ENCODE measurements around the gene MSANTD4.
"Not testable (repeated sequence)": the region's sequence is repeated elsewhere in the genome, so short reads cannot be mapped to it uniquely, and the experiment has no call there.

MSANTD4 gene

DNA sequence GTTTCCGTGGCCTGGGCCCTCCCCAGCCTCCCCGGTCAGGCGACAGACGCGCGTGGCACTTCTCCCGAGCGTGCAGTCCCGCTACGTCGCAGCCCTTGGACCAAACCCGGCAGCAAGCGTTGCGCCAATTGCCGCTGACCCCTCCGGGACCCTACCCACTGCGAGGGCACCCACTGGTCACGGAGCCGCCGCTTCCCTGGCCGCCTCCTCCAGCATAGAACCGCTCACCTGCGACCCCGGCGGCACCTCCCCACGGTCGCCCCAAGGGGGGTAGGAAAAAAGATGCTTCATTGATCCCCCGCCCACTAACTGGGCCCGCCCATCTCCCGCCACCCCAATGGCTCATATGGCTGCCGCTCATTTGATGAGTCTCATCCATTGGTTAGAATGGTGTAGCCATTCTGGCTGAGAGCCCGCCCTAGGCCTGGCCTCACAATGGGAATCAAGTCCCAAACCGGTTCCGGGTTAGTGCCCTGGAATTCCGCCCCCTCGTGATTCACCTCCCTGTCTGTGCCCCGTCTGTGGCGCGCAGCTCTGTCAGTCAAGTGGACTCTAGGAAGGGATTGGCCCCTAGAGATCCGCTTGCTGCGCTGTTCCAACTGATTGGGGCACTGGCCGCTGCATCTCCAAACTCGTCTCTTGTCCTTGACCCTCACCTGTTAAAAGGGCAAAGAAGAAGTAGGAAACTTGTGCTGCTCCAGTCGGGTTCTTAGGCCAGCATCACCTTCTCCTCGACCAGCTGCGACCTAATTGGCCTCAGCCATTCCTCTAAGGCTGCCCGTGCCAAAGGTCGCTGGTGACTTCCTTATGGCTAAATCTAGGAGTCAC is at the start of gene MSANTD4:
TSS of gene MSANTD4 (minus strand) at position 274 of the 828 bp plus-strand sequence. CDS start 11,323 bp downstream, outside the sequence.
- peak; percentile 88 for DNase-seq

DNA sequence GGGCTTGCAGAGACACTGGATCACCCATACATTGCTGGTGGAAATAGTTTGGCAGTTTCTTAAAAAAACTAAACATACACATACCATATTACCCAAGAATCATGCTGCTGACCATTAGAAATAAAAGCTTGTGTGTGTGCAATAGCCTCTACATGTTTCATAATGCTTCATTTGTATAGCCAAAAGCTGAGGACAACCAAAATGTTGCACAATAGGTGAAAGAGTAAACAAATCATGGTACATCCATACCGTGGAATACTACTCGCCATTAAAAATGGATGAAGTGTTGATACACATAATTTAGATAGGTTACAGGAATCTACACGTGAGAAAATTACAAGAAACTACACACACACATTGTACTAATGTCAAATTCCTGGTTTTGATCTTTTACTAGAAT is 48.6 kb upstream of the MSANTD4 start:
- no peak for DNase-seq

DNA sequence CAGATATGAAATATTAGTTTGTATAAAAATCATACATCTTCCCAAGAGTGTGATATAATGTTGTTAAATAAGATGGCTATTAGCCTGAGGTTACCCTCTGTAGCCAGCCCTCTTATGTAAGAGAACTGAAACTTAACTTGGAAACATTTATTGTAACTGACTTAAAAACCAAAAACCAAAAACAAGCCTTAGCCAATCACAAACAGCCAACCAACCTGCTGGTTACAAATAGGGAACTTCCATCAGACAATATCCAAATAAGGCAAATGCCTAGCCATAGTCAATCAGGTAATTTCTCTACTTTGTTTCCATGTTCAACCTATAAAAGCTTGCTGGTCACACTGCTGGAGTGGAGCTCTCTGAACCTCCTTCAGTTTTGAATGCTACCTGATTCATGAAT is 41.0 kb upstream of the MSANTD4 start:
- DNase-seq = no peak

DNA sequence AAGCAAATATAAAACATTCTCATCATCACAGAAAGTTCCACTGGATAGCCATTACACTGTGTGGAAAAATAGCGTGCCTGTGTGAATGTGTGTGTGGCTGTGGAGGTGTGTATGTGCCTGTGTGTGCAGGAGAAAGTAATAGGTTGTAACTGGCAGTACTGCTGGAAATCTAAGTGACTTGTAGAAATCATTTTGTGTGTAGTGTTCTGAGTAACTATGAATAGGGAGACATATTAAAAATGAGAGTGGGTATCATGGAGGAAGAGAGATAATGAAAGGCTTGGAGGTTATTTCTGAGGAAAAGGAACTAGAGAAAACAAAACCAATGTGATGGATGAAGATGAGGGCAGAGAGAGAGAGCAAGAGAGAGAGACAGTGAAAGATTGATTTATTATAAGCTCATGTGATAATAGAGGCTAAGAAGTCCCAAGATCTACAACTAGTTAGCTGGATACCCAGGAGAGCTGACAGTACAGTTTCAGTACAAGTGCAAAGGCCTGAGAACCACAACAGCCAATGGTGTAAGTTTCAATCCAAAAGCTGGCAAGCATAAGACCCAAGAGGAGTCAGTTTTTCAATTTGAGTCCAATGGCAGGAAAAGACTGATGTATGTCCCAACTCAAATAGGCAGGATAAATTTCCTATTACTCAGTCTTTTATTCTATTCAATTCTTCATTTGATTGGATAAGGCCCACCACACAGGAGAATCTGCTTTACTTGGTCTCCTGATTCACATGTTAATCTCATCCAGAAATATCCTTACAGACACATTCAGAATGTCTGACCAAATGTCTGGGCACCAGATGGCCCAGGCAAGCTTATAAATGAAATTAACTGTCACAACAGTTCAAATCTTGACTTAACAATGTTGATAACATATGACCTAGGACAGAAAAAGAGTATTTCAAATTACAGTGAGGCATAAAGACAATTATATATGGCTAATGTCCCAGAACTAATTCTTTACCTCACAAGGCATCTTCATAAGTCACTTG is 40.2 kb upstream of the MSANTD4 start:
- DNase-seq = no peak

DNA sequence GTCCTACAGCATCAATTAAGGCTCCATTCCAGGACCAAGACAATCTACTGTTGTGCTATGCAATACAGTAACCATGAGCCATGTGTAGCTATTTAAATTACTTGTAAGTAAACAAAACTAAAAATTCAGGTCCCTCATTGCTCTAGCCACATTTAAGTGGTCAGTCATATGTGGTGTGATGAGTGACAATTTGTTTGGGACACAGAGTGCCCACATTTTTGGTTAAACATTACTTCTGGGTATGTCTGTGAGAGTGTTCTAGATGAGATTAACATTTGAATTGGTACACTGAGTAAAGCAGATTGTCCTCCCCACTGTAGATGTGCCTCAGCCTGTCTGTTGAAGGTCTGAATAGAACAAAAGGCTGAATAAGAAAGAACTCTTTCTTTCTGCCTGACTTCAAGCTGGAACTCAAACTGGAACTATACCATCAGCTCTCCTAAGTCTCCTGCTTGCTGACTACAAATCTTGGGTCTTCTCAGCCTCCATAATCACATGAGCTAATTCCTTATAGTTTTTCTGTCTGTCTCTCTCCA is 39.3 kb upstream of the MSANTD4 start:
- DNase-seq = no peak

DNA sequence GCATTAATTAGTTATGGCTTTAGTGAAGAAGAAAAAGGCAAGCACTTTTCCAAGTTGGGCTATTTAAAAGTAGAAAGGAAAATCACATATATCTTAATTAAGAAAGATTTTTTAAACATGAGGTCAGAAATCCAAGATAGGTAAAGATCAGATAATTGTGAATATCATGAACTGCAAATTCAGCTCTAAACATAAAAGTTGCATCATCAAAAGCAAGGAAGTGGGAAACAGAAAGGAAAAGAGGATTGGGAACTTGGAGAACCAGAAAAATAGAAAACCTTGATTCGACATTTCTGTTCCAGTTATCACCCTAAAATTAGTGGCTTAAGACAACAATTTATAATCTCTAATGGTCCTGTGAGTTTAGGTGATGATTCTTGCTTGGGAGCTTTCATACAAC is 37.6 kb upstream of the MSANTD4 start:
- no peak for DNase-seq

DNA sequence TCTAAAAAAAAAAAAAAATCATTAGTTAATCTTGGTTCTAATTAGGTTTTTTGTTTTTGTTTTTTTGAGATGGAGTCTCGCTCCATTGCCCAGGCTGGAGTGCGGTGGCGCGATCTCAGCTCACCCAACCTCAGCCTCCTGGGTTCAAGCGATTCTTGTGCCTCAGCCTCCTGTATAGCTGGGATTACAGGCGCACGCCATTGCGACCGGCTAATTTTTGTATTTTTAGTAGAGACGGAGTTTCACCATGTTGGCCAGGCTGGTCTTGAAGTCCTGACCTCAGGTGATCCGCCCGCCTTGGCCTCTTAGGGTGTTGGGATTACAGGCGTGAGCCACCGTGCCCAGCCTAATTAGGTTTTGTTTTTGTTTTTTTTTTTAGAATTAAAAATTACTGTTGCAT is 36.3 kb upstream of the MSANTD4 start:
- DNase-seq = not testable (repeated sequence)

DNA sequence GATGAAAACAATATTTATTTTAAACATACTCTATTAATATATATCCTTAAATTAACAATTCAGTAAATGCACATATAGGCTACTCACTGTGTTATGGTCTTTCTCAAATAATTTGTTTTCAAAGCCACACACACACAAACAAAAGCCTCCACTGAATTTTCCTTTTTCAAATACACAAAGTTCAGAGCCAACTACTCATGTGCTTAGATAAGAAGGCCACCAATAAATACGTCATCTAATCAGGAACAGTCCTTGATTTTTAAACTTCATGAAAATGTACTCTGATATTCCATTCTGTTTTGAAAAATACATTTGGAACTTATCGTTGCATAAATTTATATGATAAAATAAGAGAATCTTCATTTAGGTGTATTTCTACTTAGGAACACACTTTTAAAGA is 29.1 kb upstream of the MSANTD4 start:
- DNase-seq = no peak

DNA sequence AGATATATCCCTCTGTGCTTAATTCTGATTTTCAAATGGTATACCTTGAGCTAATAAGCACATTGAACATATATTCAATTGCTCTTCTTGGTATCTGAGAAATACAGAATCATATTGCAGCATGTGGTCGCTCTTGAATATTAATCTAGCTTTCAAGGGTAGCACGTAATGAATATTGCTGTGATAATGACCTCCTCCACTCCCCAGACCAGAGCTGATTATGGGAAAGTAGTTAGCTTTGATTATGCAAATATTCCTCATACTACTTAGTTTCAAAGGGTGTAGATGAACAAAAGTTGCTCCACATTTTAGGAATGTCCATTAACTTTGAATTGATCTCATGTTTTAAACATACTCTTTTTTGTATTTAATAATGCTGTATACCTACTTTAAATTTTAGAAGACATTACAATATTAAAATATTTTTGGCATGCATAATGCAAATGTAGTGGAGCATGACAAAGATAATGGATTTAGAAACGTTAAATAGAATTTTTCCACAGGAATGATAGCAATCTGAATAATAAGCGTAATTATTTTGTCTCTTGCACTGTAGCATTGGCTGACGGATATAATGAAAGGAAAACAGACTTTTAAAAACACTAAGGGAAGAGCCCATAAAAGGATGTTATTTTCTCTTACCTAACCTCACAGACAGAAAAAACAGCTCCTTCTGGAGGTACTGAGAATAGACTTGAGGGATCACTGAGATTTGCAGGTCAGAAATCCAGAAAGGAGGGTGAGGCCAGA is 27.9 kb upstream of the MSANTD4 start:
- no peak for DNase-seq

DNA sequence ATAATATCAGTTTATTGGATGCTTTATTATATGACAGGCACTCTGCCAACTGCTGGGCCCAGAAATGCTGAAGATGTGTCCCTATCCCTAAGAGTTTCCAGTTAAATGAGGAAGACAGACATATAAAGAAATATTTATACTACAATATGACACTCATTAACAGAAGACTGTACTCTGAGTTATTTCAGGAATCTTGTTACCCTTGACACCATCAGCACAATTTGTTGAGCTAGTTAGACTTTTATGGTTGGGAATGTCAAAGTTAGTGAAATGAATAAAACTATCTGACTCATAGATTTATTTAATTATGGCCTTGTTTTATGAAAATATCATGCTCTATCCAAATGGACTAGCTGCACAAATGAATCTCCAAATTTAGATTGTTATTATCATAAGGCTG is 25.6 kb upstream of the MSANTD4 start:
- no peak for DNase-seq

DNA sequence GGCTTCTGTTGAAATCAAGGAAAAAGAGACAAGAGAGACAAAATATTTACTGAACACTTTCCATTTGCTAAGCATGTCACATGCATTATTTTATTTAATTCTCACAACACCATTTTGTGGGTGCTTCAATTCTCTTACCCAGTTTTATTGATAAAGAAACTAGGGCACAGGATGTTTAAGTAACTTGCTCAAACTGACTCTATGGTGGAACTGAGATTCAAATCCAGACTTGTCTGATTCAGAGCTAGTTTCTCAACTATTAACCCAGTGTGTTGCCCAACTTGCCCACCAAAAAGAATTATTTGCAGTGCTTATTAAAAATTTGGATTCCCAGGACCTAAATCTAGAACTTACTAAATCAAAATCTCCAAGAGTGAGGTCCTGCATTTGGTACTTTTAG is 21.5 kb upstream of the MSANTD4 start:
- DNase-seq = no peak

DNA sequence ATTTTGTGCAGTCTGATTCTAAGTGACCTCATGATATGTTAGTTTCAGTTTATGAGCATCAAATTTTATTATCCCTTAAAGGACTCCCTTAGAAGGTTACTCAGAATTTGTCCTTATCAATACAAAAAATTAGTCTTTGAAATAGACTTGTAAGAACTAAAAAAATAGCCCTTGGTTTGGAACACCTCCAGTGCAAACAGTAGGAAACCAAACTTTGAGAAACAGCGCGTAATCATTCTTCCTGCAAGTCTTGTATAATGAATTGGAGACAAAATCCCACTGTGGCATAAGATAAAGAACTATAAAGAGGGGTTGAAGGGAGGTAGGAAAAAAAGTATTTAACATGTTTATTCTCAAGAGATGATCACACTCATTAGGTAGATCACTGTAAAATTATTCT is 10.8 kb upstream of the MSANTD4 start:
- DNase-seq = no peak

DNA sequence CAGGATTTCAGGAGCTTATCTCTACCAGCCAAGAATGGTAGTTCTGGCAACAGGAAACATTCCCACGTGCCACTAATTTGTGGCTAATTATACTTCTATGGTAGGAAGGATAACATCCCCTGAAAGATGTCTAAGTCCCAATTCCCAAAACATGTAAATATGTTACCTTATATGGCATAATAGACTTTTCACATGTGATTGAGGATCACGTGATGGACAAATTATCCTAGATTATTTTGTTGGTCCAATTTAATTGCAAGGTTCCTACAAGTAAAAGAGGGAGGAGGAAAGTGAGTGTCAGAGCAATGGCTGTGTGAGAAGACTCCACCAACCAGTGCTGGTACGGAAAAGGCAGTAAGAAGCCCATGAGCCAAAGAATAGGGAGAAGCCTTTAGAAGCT is 9.9 kb upstream of the MSANTD4 start:
- DNase-seq = no peak

DNA sequence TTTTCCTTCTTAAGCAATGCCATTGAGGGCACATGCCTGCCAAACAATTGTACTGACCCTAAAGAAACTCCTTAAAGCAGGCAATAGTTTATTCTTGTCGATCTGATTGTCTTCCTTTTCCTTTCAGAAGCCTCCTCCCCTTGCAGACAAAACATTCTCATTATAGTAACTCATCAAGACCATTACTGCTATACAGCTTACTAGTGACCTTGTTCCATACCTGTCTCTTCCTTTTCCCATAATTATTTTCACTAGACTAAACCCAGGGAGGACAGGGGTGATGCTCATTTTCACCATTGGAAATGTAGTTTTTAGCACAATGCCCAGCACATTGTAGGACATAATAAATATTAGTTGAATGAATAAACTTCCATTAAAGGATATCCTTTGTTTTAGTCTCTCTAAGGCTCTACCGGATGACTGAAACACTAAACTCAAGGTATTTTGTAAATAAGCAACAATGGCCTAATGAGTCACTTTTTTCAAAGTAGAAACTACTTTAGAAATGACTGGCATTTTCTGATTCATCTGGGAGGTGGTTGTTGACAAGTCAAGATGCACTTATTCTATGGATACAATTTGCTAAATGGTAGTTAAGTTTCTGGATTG is 9.3 kb upstream of the MSANTD4 start:
- no peak for DNase-seq

DNA sequence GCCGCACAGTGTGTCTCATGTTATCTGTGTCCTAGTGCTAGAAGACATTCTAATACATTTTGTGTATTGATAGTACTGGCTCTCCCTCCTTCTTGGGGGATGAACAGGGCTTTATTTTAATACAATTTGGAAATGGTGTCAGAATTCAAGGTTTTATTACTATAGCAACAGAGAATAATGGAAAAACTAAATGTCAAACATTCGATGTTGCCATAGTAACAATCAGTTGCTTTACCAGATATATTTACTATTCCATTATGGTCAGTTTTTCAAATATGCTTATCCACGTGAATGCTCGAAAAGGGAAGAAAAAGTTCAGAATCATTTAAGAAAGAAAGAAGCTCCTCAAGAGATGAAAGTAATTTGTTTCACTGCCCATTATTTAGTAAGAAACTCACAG is 8.6 kb upstream of the MSANTD4 start:
- DNase-seq = no peak

DNA sequence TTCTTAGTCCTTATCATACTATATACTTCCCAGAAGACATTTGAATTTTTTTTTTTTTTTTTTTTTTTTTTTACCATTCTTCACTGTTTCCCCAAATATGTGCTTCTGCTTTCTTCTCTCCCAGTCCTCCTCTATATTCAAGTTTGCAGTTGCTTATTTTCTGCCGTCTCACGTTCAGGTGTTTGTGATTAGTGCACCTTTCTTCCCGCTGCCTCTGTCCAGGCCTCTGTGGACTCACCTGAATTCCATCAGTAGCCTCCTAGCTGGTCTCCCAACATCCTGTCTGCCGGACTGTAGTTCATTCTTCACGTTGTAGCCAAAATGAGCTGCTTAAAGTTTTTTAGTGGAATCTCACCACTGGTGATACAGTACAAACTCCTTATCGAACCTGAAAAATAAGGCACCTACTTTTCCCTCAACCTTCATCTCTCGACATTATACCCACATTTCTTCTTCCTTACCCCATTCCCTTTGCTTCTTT is 795 bp upstream of the MSANTD4 start:
- DNase-seq = no peak

DNA sequence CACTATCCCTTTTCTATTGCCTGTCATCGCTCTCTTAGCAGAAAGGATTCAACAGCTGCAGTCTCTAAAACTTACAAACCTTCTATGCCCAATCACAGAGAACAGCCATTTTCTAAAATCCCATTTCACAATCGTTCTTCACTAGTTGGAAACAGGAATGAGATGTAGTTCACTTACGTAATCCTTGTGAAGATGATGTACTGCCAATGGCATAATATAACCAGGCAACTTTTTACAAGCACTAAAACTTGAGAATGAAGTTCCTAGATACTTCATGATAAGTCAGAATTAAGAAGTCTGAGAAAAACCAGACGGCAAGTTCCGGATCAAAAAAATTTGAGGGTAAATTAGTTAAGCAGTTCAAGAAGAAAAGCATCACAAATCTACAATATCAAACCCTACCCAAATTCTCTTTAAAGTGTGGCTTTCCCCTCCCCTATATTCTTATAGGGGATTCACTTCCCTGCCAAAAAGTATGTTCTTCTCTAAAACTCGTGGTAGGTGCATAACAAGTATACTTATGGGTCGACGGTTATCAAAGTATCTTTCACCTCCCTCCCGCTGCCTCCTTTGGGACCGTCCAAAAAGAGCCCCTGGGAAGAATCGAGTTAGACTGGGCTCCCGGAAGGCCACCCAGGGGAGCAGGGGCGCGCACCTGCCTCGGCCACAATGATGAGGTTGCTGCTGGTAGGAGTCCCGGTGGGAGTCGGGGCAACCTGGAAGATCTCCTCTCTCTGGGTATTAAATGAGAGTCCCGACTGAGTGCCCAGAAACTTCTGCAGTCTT is 666 bp downstream of the MSANTD4 start:
- no peak for DNase-seq

DNA sequence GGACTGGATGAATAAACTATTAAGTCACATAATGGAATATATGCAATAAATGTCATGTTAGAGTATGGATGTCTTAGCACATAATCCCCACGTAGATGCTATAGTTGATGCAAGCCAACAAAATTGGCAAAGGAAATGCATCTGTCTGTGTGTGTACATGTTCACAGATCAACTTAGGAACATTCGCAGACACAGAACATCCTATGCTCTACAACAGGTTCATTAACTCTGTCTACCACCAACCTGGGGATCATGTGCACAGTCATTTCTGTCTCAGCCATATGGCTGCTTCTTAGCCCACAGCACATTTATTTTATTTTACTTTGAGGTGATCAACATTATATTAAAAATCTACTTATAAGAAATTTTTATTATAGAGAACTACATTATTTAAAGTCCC is 4.9 kb downstream of the MSANTD4 start:
- peak; percentile 15 for DNase-seq

DNA sequence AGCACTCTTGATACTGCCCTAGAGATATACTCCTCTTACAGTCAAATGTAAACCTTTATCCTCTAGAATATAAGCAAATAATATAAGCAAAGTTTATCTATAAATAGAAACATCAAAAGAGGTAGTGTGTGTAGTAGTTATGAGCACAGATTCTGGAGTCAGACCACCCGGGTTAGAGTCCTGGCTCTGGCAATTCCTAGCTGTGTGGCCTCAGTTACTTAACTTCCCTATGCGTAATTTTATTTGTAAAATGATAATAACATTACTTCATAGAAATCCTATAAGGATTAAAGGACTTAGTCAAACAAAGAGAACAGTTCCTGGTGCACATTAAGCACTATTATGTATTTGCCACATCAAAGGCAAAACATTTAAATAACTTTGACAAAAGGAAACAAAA is 7.0 kb downstream of the MSANTD4 start:
- no peak for DNase-seq

DNA sequence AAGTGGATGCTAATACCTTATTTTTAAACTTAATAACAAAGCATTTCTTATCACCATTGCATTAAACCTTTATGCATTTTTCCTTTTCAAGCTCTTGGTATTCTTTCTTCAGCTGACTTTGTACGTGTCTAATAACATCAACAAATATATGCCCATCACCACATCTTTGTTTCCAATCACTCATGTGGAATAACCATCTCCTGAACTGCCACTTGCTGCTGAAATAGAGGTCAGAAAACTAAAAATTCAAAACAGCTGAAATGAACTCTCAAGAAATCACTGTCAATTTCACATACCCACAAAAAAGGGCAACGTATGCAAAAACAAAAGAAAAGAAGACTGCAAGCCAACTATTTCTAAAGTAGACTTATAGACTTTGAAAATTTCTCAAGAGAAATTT is 7.4 kb downstream of the MSANTD4 start:
- DNase-seq = no peak

DNA sequence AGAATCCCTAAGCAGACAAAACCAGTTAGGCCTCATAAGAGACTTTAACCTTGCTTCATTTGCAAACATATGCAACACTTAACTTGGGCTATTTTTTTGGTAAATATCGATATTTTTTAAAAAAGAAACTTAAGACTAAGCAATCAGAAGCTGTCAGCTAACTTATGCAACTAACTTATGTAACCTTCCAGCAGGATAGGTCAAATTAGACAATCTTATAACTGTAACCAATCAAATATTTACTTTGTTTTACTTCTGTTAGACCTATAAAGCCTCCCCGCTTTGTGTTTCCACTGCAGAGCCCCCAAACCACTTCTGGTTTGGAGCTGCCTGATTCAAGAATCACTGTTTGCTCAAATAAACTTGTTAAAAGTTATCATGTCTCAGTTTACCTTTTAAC is 8.0 kb downstream of the MSANTD4 start:
- DNase-seq = no peak
